K562 treated with DMSO at 1 percent for 4 hours (cell line): ENCODE measurements around the gene FMC1. TPM values are rescaled to one million over a fixed set of nuclear protein-coding genes. Genes with fewer than 3 reads are reported as not detected.

Experiments used
- total RNA-seq: library from RNA; unstranded; fragments of 300-600 nt; gene quantifications from 2 replicates; pipeline ENCODE4 v1.2.3, GENCODE V29; 2022; ENCODE audit not compliant: insufficient read depth

FMC1 gene, protein sequence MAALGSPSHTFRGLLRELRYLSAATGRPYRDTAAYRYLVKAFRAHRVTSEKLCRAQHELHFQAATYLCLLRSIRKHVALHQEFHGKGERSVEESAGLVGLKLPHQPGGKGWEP
- total RNA-seq: 8.4 and 23.0 TPM in 2 replicates

DNA sequence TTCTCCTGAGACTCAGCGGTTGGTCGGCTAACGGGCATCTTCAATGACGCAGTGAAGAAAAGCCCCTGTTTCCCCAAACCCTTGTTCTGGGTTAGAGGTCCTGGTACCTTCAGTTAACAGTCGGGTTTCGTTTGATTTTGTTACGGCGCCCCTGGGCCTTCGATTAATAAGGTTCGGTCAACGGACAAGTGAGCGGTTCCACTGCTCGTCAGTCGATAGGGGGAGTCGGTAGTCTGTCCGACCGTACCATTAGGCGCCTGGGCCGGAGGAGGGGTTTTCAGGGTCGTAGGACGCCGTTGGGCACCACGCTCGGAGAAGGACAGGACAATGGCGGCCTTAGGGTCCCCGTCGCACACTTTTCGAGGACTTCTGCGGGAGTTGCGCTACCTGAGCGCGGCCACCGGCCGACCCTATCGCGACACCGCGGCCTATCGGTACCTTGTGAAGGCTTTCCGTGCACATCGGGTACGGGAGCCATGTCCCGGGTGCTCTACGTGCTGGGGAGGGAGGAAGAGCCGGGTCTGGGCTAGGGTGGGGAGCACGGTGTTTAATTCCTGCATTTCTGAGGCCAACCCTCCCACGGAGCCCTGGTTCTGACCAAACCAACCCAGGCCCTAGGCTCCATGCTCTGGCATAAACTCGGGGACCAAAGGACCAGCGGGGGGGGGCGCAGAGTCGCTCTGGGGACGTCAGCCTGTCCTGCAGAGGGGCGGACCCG, at the start of gene FMC1:
TSS of gene FMC1 (plus strand) at position 280 of the 718 bp plus-strand sequence. CDS start at position 328, 48 bp downstream.

DNA sequence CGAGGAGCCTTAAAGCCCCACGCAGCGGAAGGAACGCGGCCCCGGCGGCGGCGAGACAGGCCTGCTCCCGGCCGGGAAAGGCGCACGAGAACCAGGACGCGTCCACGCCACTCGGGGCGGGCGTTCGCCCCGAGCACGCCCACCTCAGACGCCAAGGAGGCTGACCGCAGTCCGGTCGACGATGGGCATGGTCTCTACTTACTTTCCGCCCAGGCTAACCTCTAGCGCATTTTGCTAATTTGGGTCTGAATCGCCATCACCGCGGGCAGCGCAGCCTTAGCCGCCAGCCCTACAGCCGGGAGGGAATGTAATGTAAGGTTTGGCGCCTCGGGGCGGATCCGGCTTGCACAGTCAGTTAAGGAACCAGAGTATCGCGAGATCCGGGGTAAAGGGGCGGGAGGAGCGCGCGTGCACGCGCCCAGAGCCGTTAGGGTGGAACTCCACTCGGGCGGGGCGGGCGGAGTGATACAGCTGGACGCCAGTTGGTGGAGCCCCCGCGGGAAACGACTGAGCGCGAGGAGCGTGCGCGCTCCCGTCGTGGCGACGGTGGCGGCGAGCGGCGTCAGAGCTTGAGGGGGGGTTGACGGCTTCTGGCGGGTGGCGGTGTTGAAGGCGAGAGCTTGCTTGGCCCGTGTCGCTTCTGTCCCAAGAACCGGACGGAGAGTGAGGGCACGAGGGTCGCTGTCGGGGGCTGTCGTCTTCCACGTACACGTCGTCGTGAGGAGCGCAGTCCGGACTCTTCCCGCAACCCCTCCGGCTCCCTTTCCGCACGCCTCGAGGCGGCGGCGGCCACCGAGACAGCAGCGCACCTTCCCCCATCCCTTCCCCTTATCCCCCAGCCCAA, 18.5 kb downstream of the FMC1 start, which contains the start of gene LUC7L2:
TSS of gene LUC7L2 (plus strand) at position 529 of the 844 bp plus-strand sequence. CDS start 368 bp downstream, outside the sequence.

Other genes starting within 250 kb of the FMC1 start
- gene ZC3HAV1, start 231.6 kb upstream of the FMC1 start, total RNA-seq: 29.7 and 40.8 TPM in 2 replicates
- 3.7 and 5.8 TPM in 2 replicates for gene UBN2, start 110.1 kb upstream of the FMC1 start, total RNA-seq
- gene LUC7L2, start 18.6 kb downstream of the FMC1 start, total RNA-seq: 71.2 and 89.4 TPM in 2 replicates
- gene KLRG2, start 142.3 kb downstream of the FMC1 start, total RNA-seq: not detected in 2 replicates
- 5.8 and 9.2 TPM in 2 replicates for gene CLEC2L, start 182.3 kb downstream of the FMC1 start, total RNA-seq